Measurements from ENCODE around the gene CSNK1G1.
"Not testable (repeated sequence)": the region's sequence is repeated elsewhere in the genome, so short reads cannot be mapped to it uniquely, and the experiment has no call there.

The CSNK1G1 gene

GRCh38 chr15:64127521-64128270, 228.3 kb downstream of the CSNK1G1 start:
- no peak for DNase-seq (ENCODE audit: low read depth)

GRCh38 chr15:64125978-64126377, 230.0 kb downstream of the CSNK1G1 start:
- no peak for DNase-seq (ENCODE audit: low read depth)
- H3K4me3 ChIP-seq (ENCODE audit: low read depth, low read length) = no peak overlapping the region
- TF ChIP-seq MAX (IDR thresholded peaks at IDR 0.05; ENCODE audit: low read depth, low read length) (no peak), MYC (IDR thresholded peaks at IDR 0.05; ENCODE audit: low read depth, low read length) (no peak), POLR2A (IDR thresholded peaks at IDR 0.05; ENCODE audit: extremely low read depth, insufficient read length) (no peak), CTCF (IDR thresholded peaks at IDR 0.05; ENCODE audit: low read depth, low read length) (no peak)

More at GRCh38 chr15:64127521-64128270, 228.3 kb downstream of the CSNK1G1 start:
- TF ChIP-seq MAX (IDR thresholded peaks at IDR 0.05; ENCODE audit: low read depth, low read length) = no peak
- TF ChIP-seq POLR2A (IDR thresholded peaks at IDR 0.05; ENCODE audit: extremely low read depth, insufficient read length) = no peak
- TF ChIP-seq CTCF (IDR thresholded peaks at IDR 0.05; ENCODE audit: low read depth, low read length) = no peak
- TF ChIP-seq MYC (IDR thresholded peaks at IDR 0.05; ENCODE audit: low read depth, low read length) = no peak
- H3K4me3 ChIP-seq (ENCODE audit: low read depth, low read length) = no peak overlapping the region

- no peak for TF ChIP-seq CTCF (IDR thresholded peaks at IDR 0.05; ENCODE audit: low read depth, low read length)
- no peak for TF ChIP-seq POLR2A (IDR thresholded peaks at IDR 0.05; ENCODE audit: extremely low read depth, insufficient read length)
- no peak for TF ChIP-seq MYC (IDR thresholded peaks at IDR 0.05; ENCODE audit: low read depth, low read length)
- no peak overlapping the region for H3K4me3 ChIP-seq (ENCODE audit: low read depth, low read length)
- no peak for DNase-seq (ENCODE audit: low read depth)
These were observed 233.0 kb downstream of the CSNK1G1 start for GRCh38 chr15:64122936-64123351.

GRCh38 chr15:64122444-64122843, 233.5 kb downstream of the CSNK1G1 start:
- no peak for TF ChIP-seq MAX (IDR thresholded peaks at IDR 0.05; ENCODE audit: low read depth, low read length)
- no peak for TF ChIP-seq POLR2A (IDR thresholded peaks at IDR 0.05; ENCODE audit: extremely low read depth, insufficient read length)
- no peak for TF ChIP-seq MYC (IDR thresholded peaks at IDR 0.05; ENCODE audit: low read depth, low read length)
- no peak for TF ChIP-seq CTCF (IDR thresholded peaks at IDR 0.05; ENCODE audit: low read depth, low read length)
- no peak for DNase-seq (ENCODE audit: low read depth)
- no peak overlapping the region for H3K4me3 ChIP-seq (ENCODE audit: low read depth, low read length)

- TF ChIP-seq MYC (IDR thresholded peaks at IDR 0.05; ENCODE audit: low read depth, low read length) (no peak), POLR2A (IDR thresholded peaks at IDR 0.05; ENCODE audit: extremely low read depth, insufficient read length) (no peak), CTCF (IDR thresholded peaks at IDR 0.05; ENCODE audit: low read depth, low read length) (no peak), MAX (IDR thresholded peaks at IDR 0.05; ENCODE audit: low read depth, low read length) (no peak)
- H3K4me3 ChIP-seq (ENCODE audit: low read depth, low read length) = no peak overlapping the region
- no peak for DNase-seq (ENCODE audit: low read depth)
These were observed 234.4 kb downstream of the CSNK1G1 start for GRCh38 chr15:64121614-64122013.

- H3K4me3 ChIP-seq (ENCODE audit: low read depth, low read length); DNase-seq (ENCODE audit: low read depth): not testable (repeated sequence)
These were observed 235.7 kb downstream of the CSNK1G1 start for GRCh38 chr15:64120322-64120721.

All from NB4 (cell line).